Esophagus (tissue), 2 donors: ENCODE measurements around the gene MACROH2A1. TPM values are rescaled to one million over a fixed set of nuclear protein-coding genes. Genes with fewer than 3 reads are reported as not detected.

Experiments
- H3K27ac ChIP-seq, 2 donors: one replicate each; pipeline ENCODE4 v1.5.1; 2013; ENCODE audit warnings: low read depth in 2 of 2, mild to moderate bottlenecking in 2 of 2, inconsistent platforms in 1 of 2, low read length in 1 of 2, moderate library complexity in 1 of 2
- H3K27me3 ChIP-seq, 2 donors: one replicate each; pipeline ENCODE4 v1.6.1; 2013; ENCODE audit warnings: low read length in 2 of 2, control low read depth in 1 of 2, mild to moderate bottlenecking in 1 of 2; ENCODE audit not compliant: insufficient read depth in 2 of 2, control insufficient read depth in 1 of 2
- H3K36me3 ChIP-seq, 2 donors: one replicate each; pipeline ENCODE4 v1.6.1; 2013; ENCODE audit warnings: low read length in 1 of 2; ENCODE audit not compliant: control insufficient read depth in 2 of 2, insufficient read depth in 2 of 2
- H3K4me1 ChIP-seq, 2 donors: one replicate each; pipeline ENCODE4 v1.6.1; 2013; ENCODE audit warnings: low read length in 1 of 2; ENCODE audit not compliant: control insufficient read depth in 2 of 2, insufficient read depth in 2 of 2
- H3K4me3 ChIP-seq, 2 donors: one replicate each; pipeline ENCODE4 v1.5.1; 2013; ENCODE audit warnings: low read length in 2 of 2, mild to moderate bottlenecking in 2 of 2, low read depth in 1 of 2, moderate library complexity in 1 of 2
- H3K9me3 ChIP-seq, 2 donors: one replicate each; pipeline ENCODE4 v1.6.1; 2013; ENCODE audit warnings: mild to moderate bottlenecking in 2 of 2, low read depth in 1 of 2, low read length in 1 of 2, moderate library complexity in 1 of 2; ENCODE audit not compliant: control insufficient read depth in 2 of 2, insufficient read depth in 1 of 2
- WGBS, 2 donors: extraction: QIAGEN DNeasy Blood & Tissue Kit; methylation state at CpG; one replicate each; pipeline ENCODE4 v1.1.7; 2013; 5-methylcytosine and 5-hydroxymethylcytosine counted together
- polyA plus RNA-seq, 2 donors: library from polyadenylated mRNA; stranded (reverse); fragments of 200-250 nt; gene quantifications; one replicate each; pipeline ENCODE4 v1.2.3, GENCODE V29; 2013
- donor health status: healthy with polysubstance abuse.
- donor health status: Bipolar disorder and iron deficiency.

Gene MACROH2A1
- polyA plus RNA-seq, 2 donors = 210 to 233 TPM

GRCh38 chr5:135362102-135362501 is 36.9 kb downstream of the MACROH2A1 start:
- H3K36me3 ChIP-seq = peaks cover 14 to 21% of the 10 kb centered on the region in 2 donors
- no peak overlapping the region for H3K27ac ChIP-seq
- no peaks in the 10 kb centered on the region for H3K4me1 ChIP-seq
- no peak overlapping the region for H3K4me3 ChIP-seq
- 91 to 99% methylated on average over 2 of the region's 2 CpGs for WGBS, 2 donors
- H3K9me3 ChIP-seq = no peaks in the 10 kb centered on the region
- H3K27me3 ChIP-seq = no peaks in the 10 kb centered on the region

GRCh38 chr5:135360278-135361274 is 38.5 kb downstream of the MACROH2A1 start:
- WGBS, 2 donors = 77 to 84% methylated on average over 16 of the region's 16 CpGs
- H3K4me3 ChIP-seq = no peak overlapping the region
- H3K4me1 ChIP-seq = peaks cover 2 to 3% of the 10 kb centered on the region in 2 donors
- H3K27ac ChIP-seq = no peak overlapping the region
- H3K9me3 ChIP-seq = no peaks in the 10 kb centered on the region
- H3K27me3 ChIP-seq = no peaks in the 10 kb centered on the region
- peaks cover 10 to 25% of the 10 kb centered on the region in 2 donors for H3K36me3 ChIP-seq

GRCh38 chr5:135359374-135360165 is 39.5 kb downstream of the MACROH2A1 start:
- Histone ChIP-seq H3K9me3 (no peaks in the 10 kb centered on the region), H3K4me3 (no peak overlapping the region), H3K27ac (no peak overlapping the region), H3K4me1 (peaks cover 3% of the 10 kb centered on the region in 2 donors), H3K27me3 (no peaks in the 10 kb centered on the region), H3K36me3 (peaks cover 10 to 30% of the 10 kb centered on the region in 2 donors)
- WGBS, 2 donors = 85% methylated on average over 8 of the region's 8 CpGs

- no peak overlapping the region for H3K27ac ChIP-seq
- H3K27me3 ChIP-seq = no peaks in the 10 kb centered on the region
- H3K4me3 ChIP-seq = no peak overlapping the region
- H3K4me1 ChIP-seq = peaks cover 3 to 5% of the 10 kb centered on the region in 2 donors
- peaks cover 10 to 38% of the 10 kb centered on the region in 2 donors for H3K36me3 ChIP-seq
- H3K9me3 ChIP-seq = no peaks in the 10 kb centered on the region
These were observed 41.3 kb downstream of the MACROH2A1 start for GRCh38 chr5:135357685-135358084.

GRCh38 chr5:135356522-135357318 is 42.3 kb downstream of the MACROH2A1 start:
- H3K27me3 ChIP-seq = no peaks in the 10 kb centered on the region
- H3K27ac ChIP-seq = peak overlapping the region; percentile 51 to 63
- no peaks in the 10 kb centered on the region for H3K9me3 ChIP-seq
- WGBS, 2 donors = 56 to 57% methylated on average over 6 of the region's 6 CpGs
- H3K4me1 ChIP-seq = peaks cover 3 to 5% of the 10 kb centered on the region in 2 donors
- H3K36me3 ChIP-seq = peaks cover 10 to 43% of the 10 kb centered on the region in 2 donors
- no peak overlapping the region for H3K4me3 ChIP-seq

GRCh38 chr5:135355169-135355568 is 43.9 kb downstream of the MACROH2A1 start:
- H3K4me1 ChIP-seq = peaks cover 3 to 5% of the 10 kb centered on the region in 2 donors
- no peaks in the 10 kb centered on the region for H3K9me3 ChIP-seq
- H3K27ac ChIP-seq = no peak overlapping the region
- no peak overlapping the region for H3K4me3 ChIP-seq
- peaks cover 6 to 43% of the 10 kb centered on the region in 2 donors for H3K36me3 ChIP-seq
- WGBS, 2 donors = 95 to 100% methylated on average over 1 of the region's 1 CpG
- H3K27me3 ChIP-seq = no peaks in the 10 kb centered on the region

- peaks cover 3 to 42% of the 10 kb centered on the region in 2 donors for H3K36me3 ChIP-seq
- peaks cover 3 to 5% of the 10 kb centered on the region in 2 donors for H3K4me1 ChIP-seq
- peak overlapping the region; percentile 20 to 45 for H3K27ac ChIP-seq
- no peaks in the 10 kb centered on the region for H3K9me3 ChIP-seq
- 61 to 70% methylated on average over 4 of the region's 4 CpGs for WGBS, 2 donors
- H3K4me3 ChIP-seq = no peak overlapping the region
- H3K27me3 ChIP-seq = no peaks in the 10 kb centered on the region
These were observed 44.9 kb downstream of the MACROH2A1 start for GRCh38 chr5:135353952-135354721.

- no peak overlapping the region for H3K4me3 ChIP-seq
- no peak overlapping the region for H3K27ac ChIP-seq
- peaks cover 0 to 33% of the 10 kb centered on the region in 2 donors for H3K36me3 ChIP-seq
- no peaks in the 10 kb centered on the region for H3K27me3 ChIP-seq
- no peaks in the 10 kb centered on the region for H3K9me3 ChIP-seq
- H3K4me1 ChIP-seq = peaks cover 2% of the 10 kb centered on the region in 2 donors
- 94 to 95% methylated on average over 10 of the region's 10 CpGs for WGBS, 2 donors
These were observed 48.5 kb downstream of the MACROH2A1 start for GRCh38 chr5:135350536-135350935.
